ENCODE data around the gene PKHD1. TPM values are rescaled to one million over a fixed set of nuclear protein-coding genes. Genes with fewer than 3 reads are reported as not detected.

The PKHD1 gene
- total RNA-seq, 1 donor from 2014 or later = 0.02 TPM

DNA sequence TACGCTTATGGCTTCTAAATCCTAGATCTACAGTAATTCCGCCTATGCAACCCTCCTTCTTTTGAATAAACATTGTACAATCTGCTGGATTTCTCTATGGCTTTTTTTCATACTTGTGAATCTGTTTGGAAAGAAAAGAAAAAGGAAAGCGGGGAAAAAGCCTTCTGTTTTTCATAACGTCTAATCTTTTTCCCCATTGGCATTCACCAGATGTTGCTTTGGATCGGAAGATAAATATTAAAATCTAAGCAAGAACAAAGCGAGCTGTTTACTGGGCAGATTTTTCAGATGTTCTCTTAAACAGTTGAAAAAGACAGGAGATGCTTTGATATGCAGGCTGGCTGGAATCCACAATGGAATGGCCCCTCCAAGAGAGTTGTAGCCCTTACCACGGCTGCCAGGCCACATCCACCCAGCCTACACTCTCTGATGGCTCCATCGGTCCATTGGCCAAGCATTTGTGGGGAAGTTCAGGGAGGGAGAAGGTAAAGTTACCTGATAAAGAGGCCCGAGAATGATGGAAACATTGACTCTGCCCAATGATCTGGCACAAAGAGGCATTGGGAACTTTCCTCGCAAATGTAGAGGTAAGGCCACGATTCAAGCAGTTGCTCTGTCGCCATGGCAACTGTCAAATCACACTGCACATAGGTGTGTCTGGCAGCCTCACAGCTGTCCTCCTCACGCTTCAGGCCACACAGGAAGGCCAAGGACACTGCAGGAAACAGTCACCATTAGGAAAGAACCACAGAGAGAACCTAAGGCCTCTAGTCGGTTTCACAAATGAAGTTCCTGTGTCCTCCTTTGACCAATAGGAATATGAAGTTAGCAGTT is 70.3 kb downstream of the PKHD1 start:
- peaks cover 15% of the 10 kb centered on the region for H3K27me3 Mint-ChIP-seq (ENCODE audit: low read depth)
- no peaks in the 10 kb centered on the region for H3K36me3 Mint-ChIP-seq
- no peak for DNase-seq (ENCODE audit: low spot score in 2 of 2, unreplicated experiment in 2 of 2)
- no peak overlapping the region for H3K27ac Mint-ChIP-seq
- H3K9me3 Mint-ChIP-seq = no peaks in the 10 kb centered on the region
- peaks cover 2% of the 10 kb centered on the region for H3K4me1 Mint-ChIP-seq
- TF ChIP-seq, protein P1, sequence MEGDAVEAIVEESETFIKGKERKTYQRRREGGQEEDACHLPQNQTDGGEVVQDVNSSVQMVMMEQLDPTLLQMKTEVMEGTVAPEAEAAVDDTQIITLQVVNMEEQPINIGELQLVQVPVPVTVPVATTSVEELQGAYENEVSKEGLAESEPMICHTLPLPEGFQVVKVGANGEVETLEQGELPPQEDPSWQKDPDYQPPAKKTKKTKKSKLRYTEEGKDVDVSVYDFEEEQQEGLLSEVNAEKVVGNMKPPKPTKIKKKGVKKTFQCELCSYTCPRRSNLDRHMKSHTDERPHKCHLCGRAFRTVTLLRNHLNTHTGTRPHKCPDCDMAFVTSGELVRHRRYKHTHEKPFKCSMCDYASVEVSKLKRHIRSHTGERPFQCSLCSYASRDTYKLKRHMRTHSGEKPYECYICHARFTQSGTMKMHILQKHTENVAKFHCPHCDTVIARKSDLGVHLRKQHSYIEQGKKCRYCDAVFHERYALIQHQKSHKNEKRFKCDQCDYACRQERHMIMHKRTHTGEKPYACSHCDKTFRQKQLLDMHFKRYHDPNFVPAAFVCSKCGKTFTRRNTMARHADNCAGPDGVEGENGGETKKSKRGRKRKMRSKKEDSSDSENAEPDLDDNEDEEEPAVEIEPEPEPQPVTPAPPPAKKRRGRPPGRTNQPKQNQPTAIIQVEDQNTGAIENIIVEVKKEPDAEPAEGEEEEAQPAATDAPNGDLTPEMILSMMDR (IDR thresholded peaks at IDR 0.05; ENCODE audit: unreplicated experiment) = no peak
- no peak overlapping the region for H3K4me3 Mint-ChIP-seq

DNA sequence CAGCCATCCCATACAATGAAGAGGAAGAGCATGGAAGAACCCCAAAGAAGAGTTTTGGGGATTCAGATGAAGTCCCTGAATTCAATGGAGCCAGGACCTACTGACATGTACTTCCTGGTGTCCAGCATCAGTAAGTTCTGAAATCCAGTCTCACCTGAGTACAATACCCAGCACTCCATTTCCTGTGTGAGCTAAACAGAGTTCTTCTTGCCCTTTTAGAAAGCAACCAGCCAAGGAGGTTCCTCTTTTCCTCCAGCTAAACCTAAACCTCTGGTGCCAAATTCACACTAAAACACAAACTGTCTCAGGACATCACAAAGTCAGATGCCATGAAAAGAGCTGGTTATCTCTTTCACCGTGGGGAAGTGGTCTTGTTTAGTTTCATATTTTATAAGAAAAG is 71.5 kb downstream of the PKHD1 start:
- Mint-ChIP-seq H3K27me3 (ENCODE audit: low read depth) (peaks cover 14% of the 10 kb centered on the region), H3K4me3 (no peak overlapping the region), H3K9me3 (no peaks in the 10 kb centered on the region), H3K36me3 (no peaks in the 10 kb centered on the region), H3K4me1 (peaks cover 2% of the 10 kb centered on the region), H3K27ac (no peak overlapping the region)
- TF ChIP-seq, protein P1 (IDR thresholded peaks at IDR 0.05; ENCODE audit: unreplicated experiment) = no peak
- no peak for DNase-seq (ENCODE audit: low spot score in 2 of 2, unreplicated experiment in 2 of 2)

DNA sequence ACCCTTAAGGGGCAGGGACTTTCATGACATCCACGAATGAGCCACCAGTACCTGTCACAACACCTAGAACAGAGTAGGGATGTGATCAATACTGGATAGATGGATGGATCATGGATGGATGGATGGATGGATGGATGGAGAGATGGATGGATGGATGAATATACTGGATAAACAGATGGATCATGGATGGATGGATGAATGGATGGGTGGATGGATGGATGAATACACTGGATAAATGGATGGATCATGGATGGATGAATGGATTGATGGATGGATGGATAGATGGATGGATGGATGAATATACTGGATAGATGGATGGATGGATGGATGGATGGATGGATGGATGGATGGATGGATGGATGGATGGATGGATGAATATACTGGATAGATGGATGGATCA is 73.0 kb downstream of the PKHD1 start:
- TF ChIP-seq, protein P1 (IDR thresholded peaks at IDR 0.05; ENCODE audit: unreplicated experiment) = no peak
- H3K27ac Mint-ChIP-seq = no peak overlapping the region
- DNase-seq (ENCODE audit: low spot score in 2 of 2, unreplicated experiment in 2 of 2) = no peak
- H3K36me3 Mint-ChIP-seq = no peaks in the 10 kb centered on the region
- H3K4me3 Mint-ChIP-seq = no peak overlapping the region
- peaks cover 18% of the 10 kb centered on the region for H3K27me3 Mint-ChIP-seq (ENCODE audit: low read depth)
- H3K9me3 Mint-ChIP-seq = no peaks in the 10 kb centered on the region
- H3K4me1 Mint-ChIP-seq = peaks cover 2% of the 10 kb centered on the region

DNA sequence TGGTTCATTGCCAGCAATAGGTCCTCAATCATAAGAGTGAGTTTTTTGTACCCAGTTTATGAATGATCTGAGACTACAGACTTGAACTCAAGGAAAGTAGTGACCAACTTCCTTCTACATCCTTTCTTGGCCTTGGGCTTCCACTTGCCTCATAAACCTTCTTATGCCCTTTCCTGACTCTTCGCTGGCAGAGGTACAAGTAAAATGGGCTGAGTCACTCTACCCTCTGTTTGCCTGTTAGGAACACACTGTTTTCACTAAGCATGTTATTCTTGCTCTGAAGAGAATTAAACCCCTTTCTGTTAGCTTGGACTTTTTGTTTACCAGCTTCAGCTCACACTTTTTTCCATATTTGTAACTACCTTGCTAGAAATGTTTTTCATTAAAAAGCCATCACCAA is 74.4 kb downstream of the PKHD1 start:
- H3K4me3 Mint-ChIP-seq = no peak overlapping the region
- peaks cover 2% of the 10 kb centered on the region for H3K4me1 Mint-ChIP-seq
- H3K27me3 Mint-ChIP-seq (ENCODE audit: low read depth) = peaks cover 28% of the 10 kb centered on the region
- H3K27ac Mint-ChIP-seq = no peak overlapping the region
- no peak for DNase-seq (ENCODE audit: low spot score in 2 of 2, unreplicated experiment in 2 of 2)
- H3K36me3 Mint-ChIP-seq = no peaks in the 10 kb centered on the region
- no peaks in the 10 kb centered on the region for H3K9me3 Mint-ChIP-seq
- TF ChIP-seq, protein P1 (IDR thresholded peaks at IDR 0.05; ENCODE audit: unreplicated experiment) = no peak

DNA sequence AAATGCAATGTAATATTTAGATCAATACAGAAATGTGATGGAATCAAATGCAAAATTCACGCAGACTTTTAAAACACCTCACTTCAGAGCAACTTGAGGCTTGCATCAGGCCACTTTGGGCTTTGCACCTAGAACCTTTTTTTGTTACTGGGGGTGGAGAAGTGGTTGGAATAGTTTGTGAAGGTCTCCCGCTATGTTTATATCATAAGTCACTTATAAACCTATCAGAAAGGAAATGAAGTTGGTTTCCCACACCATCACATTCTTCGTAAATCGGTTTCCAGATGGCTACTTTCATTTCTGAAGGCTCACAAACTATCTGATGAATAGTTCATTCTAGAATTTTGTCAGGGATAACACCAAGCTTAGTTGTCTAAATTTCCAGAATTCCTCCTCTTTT is 74.8 kb downstream of the PKHD1 start:
- TF ChIP-seq, protein P1 (IDR thresholded peaks at IDR 0.05; ENCODE audit: unreplicated experiment) = no peak
- peaks cover 30% of the 10 kb centered on the region for H3K27me3 Mint-ChIP-seq (ENCODE audit: low read depth)
- H3K27ac Mint-ChIP-seq = no peak overlapping the region

More for the DNA sequence above, 74.8 kb downstream of the PKHD1 start:
- Mint-ChIP-seq H3K4me3 (no peak overlapping the region), H3K4me1 (peaks cover 2% of the 10 kb centered on the region), H3K36me3 (no peaks in the 10 kb centered on the region), H3K9me3 (no peaks in the 10 kb centered on the region)
- no peak for DNase-seq (ENCODE audit: low spot score in 2 of 2, unreplicated experiment in 2 of 2)
